Measurements from ENCODE around the gene CHERP.
"Not testable (repeated sequence)": the region's sequence is repeated elsewhere in the genome, so short reads cannot be mapped to it uniquely, and the experiment has no call there.

Gene CHERP

DNA sequence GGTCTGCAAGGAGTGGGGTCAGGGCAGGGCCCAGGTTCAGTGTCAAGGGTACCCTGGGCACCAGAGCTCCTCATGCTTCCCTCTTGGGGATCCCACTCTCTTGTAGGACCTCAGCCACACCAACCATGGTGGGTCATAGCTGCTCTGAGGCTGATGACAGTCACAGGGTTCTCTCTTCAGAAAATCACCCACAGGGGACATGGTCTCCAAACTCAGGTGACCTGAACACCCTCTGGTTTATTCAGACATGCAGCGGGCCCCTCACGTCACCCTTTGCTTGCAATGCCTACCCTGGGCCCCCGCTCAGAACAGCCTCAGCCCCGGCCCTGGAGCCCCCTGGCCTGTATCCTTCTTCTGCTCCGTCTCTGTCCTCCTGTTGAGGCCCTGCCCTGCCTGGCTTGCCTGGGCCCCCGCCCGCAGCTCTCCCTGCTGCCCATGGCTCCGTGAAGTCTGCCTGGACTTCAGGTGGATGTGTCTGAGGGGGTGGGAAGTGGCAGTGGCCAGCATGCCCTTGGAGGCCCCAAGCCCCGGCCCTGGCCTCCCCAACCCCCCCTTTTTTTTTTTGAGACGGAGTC is 20.4 kb downstream of the CHERP start:
- no peak overlapping the region for H3K9ac ChIP-seq (ENCODE audit: low read depth, low read length)
- no peaks in the 10 kb centered on the region for H3K27me3 ChIP-seq (ENCODE audit: control insufficient read depth, insufficient read depth, low read length)
- peaks cover 84% of the 10 kb centered on the region for H3K36me3 ChIP-seq (ENCODE audit: control insufficient read depth, insufficient read depth, low read length)
- no peaks in the 10 kb centered on the region for H3K4me1 ChIP-seq (ENCODE audit: control insufficient read depth, insufficient read depth, low read length)
- no peaks in the 10 kb centered on the region for H3K9me3 ChIP-seq (ENCODE audit: control insufficient read depth, insufficient read depth, low read length)
- H3K4me3 ChIP-seq (ENCODE audit: low read depth, low read length): no peak overlapping the region

DNA sequence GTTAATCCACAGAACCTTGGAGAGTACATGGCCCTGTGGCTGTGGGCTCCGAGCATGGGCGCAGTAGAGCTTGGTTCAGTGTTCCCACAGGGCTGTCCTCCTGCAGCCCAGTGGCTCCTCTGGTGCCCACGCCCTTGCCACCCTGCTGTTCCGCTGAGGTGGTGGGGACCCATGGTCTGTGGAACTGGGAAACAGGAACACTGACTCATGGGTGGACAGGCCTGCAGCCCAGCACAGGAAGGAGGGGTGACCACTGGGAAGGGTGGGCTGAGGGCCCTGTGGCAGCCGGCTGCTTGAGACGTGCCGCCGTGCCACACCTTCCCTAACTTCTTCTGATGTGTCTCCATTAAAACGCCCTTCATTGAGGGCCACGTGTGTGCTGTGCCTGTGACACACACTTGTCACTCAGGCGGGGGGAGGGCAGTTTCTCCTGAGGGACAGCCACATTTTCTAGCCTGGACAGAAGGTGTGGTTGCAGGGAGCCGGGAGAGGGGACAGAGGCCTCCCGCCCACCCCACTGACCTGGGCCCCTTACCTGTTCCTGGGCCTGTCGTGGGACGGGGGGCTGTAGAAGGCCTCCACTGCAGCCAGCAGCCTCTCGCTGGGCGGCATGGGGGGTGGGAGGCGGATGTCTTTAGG is 21.1 kb downstream of the CHERP start:
- Histone ChIP-seq H3K9me3 (ENCODE audit: control insufficient read depth, insufficient read depth, low read length) (no peaks in the 10 kb centered on the region), H3K36me3 (ENCODE audit: control insufficient read depth, insufficient read depth, low read length) (peaks cover 80% of the 10 kb centered on the region), H3K27me3 (ENCODE audit: control insufficient read depth, insufficient read depth, low read length) (no peaks in the 10 kb centered on the region), H3K9ac (ENCODE audit: low read depth, low read length) (no peak overlapping the region), H3K4me1 (ENCODE audit: control insufficient read depth, insufficient read depth, low read length) (no peaks in the 10 kb centered on the region), H3K4me3 (ENCODE audit: low read depth, low read length) (no peak overlapping the region)

DNA sequence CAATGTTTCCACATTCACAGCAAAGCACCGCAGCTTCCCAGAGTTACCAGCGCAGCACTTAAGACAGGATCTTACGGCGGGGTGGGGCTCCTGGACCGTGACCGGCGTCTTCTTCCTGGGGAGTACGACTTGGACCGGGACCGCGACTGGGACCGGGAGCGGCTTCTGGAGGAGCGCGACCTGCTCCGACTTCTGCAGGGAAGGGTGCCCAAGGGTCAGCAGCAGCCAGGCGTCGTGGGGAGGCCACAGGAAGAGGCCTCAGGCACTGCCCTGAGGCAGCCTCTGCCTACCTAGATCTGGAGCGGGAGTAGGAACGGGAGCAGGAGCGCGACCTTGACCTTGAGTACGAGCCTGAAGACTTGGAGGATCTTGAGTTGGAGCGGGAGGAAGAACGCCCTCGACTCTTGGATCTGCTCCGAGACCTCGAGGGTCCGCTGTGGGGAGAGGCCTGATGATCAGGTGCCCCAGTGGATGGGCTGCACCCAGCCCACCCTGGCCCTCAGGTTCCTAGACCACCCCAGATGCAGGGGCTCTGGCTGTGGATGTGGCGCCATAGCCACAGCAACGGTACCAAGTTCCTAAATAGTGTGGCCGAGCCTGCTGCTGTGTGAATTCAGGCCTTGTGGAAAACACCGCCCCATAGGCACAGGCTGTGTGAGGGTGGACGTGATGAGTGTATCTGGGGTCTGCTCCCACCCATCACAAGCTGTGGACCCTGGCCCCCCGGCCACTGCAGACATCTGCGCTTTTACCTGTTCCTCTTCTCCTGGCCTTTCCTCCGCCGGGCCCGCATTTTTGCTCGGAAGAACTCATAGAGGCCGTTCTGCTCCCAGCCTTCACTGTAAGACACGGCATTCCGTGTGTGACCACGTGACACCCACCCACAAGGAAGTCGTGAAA is 21.9 kb downstream of the CHERP start:
- H3K4me1 ChIP-seq (ENCODE audit: control insufficient read depth, insufficient read depth, low read length): no peaks in the 10 kb centered on the region
- H3K9me3 ChIP-seq (ENCODE audit: control insufficient read depth, insufficient read depth, low read length): no peaks in the 10 kb centered on the region
- no peaks in the 10 kb centered on the region for H3K27me3 ChIP-seq (ENCODE audit: control insufficient read depth, insufficient read depth, low read length)
- H3K4me3 ChIP-seq (ENCODE audit: low read depth, low read length): no peak overlapping the region
- no peak overlapping the region for H3K9ac ChIP-seq (ENCODE audit: low read depth, low read length)
- H3K36me3 ChIP-seq (ENCODE audit: control insufficient read depth, insufficient read depth, low read length): peaks cover 72% of the 10 kb centered on the region

DNA sequence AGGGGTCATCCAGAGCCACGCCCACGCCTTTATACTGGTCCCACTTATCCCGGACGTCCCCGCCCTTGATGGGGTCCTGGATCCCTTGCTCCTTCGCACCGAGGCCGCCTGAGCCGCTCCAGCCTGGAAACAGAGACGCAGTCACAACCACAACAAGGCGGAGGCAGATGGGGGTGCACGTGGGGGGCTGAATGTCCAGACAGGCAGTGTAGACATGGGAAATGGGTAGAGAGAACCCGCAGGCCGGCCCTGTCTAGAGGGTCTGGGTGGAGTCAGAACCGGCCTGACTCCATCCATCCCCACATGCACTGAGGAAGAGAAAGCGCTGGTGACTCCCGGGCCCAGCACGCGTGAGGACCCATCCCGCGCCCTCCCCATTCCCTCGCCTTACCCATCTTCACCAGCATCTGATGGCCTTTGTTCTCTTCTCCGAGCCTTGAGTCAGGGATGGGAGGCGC is 23.0 kb downstream of the CHERP start:
- Histone ChIP-seq H3K4me3 (ENCODE audit: low read depth, low read length) (no peak overlapping the region), H3K27me3 (ENCODE audit: control insufficient read depth, insufficient read depth, low read length) (no peaks in the 10 kb centered on the region), H3K9ac (ENCODE audit: low read depth, low read length) (no peak overlapping the region), H3K36me3 (ENCODE audit: control insufficient read depth, insufficient read depth, low read length) (peaks cover 67% of the 10 kb centered on the region), H3K4me1 (ENCODE audit: control insufficient read depth, insufficient read depth, low read length) (no peaks in the 10 kb centered on the region), H3K9me3 (ENCODE audit: control insufficient read depth, insufficient read depth, low read length) (no peaks in the 10 kb centered on the region)

DNA sequence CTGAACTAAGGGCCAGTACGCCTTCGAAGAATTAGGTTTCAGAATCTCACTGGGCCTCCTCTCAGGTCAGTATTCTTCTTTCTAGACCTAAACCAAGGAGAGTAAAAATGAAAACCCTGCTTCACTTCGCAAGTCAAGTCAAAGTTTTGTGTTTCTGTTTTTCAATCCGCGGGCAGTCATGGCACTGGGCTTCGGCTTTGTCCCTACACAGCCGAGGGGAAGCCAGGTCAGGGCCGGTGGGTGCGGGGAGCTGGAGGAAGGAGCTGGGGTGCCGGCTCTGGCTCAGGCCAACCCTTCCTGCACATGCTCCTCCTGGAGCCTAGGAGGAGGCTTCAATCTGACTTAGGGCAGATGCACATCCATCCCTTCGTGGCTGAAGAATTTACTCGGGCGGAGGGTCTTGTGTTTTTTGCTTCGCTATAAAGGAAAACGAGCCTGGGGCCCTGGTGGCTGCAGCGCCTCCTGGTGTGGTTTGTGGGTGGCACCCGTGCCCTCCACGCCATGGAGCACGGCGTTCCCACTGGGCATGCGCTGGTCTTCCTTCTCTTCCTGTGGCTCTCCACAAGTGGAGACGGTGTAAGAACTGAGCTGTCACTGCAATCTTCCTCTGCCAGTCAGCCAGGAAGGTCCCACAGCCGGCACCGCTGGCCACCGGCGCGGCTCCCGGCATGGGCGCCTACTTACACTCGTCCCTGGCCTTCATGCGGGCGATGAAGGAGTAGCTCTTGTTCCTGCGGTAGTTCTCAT is 23.6 kb downstream of the CHERP start:
- Histone ChIP-seq H3K4me1 (ENCODE audit: control insufficient read depth, insufficient read depth, low read length) (no peaks in the 10 kb centered on the region), H3K9ac (ENCODE audit: low read depth, low read length) (no peak overlapping the region), H3K9me3 (ENCODE audit: control insufficient read depth, insufficient read depth, low read length) (no peaks in the 10 kb centered on the region), H3K27me3 (ENCODE audit: control insufficient read depth, insufficient read depth, low read length) (no peaks in the 10 kb centered on the region), H3K36me3 (ENCODE audit: control insufficient read depth, insufficient read depth, low read length) (peaks cover 63% of the 10 kb centered on the region), H3K4me3 (ENCODE audit: low read depth, low read length) (no peak overlapping the region)

DNA sequence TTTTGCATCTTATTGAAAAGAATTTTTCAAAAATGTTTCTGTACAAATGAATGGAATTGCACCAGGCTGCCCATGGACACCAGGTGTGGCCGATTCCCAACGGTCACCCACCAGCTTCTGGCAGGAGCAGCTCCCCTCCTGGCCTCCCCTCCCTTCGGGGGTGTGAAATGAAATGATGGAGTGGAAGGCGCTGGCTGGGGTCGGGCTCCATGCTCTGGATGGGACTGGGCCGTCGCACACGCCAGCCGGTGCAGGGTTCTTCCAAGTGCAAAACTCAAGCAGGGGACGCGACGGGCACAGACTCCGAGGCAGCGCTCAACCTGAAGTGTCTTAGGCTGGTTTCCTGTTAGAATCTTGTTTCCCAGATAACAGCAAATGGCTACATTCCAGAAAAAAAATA is 24.2 kb downstream of the CHERP start:
- H3K9ac ChIP-seq (ENCODE audit: low read depth, low read length): no peak overlapping the region
- no peaks in the 10 kb centered on the region for H3K9me3 ChIP-seq (ENCODE audit: control insufficient read depth, insufficient read depth, low read length)
- H3K4me1 ChIP-seq (ENCODE audit: control insufficient read depth, insufficient read depth, low read length): no peaks in the 10 kb centered on the region
- peaks cover 58% of the 10 kb centered on the region for H3K36me3 ChIP-seq (ENCODE audit: control insufficient read depth, insufficient read depth, low read length)
- H3K4me3 ChIP-seq (ENCODE audit: low read depth, low read length): no peak overlapping the region
- no peaks in the 10 kb centered on the region for H3K27me3 ChIP-seq (ENCODE audit: control insufficient read depth, insufficient read depth, low read length)

DNA sequence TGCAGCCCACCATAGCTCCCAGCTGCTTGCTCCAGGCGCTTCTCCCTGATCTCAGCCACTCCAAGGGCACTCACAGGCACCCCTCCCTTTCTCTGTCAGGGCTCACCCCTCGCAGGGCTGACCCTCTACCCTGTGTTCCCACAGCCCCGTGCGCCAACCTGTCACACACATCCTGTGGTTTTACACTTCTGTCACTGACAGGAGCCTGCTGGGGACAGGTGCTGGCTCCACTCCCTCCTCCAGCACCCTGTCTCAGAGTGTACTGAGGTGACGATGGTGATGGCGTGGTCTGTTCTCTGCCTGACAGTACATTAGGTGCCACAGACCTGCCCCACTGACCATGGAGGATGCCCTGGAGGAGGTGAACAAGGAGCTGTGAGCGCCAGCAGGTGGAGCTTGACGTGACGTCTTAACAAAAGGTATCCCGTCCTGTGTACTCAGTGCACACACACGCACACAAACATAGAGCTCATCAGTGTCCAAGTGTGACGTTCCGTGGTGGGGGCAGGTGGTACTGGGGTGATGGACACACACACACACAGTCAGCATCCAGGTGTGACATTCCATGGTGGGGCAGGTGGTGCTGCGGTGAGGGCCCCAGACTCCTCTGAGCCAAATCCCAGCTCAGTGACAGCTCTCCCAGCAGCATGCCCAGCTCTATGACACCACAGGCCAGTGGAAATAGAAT is 25.2 kb downstream of the CHERP start:
- Histone ChIP-seq H3K9me3 (ENCODE audit: control insufficient read depth, insufficient read depth, low read length) (no peaks in the 10 kb centered on the region), H3K4me3 (ENCODE audit: low read depth, low read length) (no peak overlapping the region), H3K36me3 (ENCODE audit: control insufficient read depth, insufficient read depth, low read length) (peaks cover 52% of the 10 kb centered on the region)

DNA sequence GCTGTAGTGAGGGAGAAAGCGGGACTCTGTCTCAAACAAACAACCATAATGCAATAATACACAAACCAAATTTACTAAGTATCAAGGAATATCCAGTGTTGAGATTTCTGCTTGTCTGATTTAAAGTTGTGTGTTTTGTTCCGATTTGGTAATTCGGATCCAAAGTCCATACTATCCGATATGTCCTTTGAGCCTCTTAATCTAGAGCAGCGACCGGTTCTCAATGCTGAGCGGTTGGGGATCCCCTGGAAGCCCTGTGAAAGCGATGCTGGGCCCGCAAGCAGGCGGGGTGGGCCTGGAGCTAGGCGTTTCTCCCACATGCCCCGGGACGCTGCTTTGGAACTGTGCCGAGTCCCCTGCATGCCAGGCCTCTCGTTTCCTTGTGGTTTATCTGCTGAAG is 25.9 kb downstream of the CHERP start:
- no peak overlapping the region for H3K4me3 ChIP-seq (ENCODE audit: low read depth, low read length)
- no peaks in the 10 kb centered on the region for H3K4me1 ChIP-seq (ENCODE audit: control insufficient read depth, insufficient read depth, low read length)
- no peak overlapping the region for H3K9ac ChIP-seq (ENCODE audit: low read depth, low read length)
- H3K36me3 ChIP-seq (ENCODE audit: control insufficient read depth, insufficient read depth, low read length): peaks cover 46% of the 10 kb centered on the region
- H3K27me3 ChIP-seq (ENCODE audit: control insufficient read depth, insufficient read depth, low read length): no peaks in the 10 kb centered on the region
- H3K9me3 ChIP-seq (ENCODE audit: control insufficient read depth, insufficient read depth, low read length): no peaks in the 10 kb centered on the region

More for the DNA sequence above, 25.2 kb downstream of the CHERP start:
- Histone ChIP-seq H3K4me1 (ENCODE audit: control insufficient read depth, insufficient read depth, low read length) (no peaks in the 10 kb centered on the region), H3K27me3 (ENCODE audit: control insufficient read depth, insufficient read depth, low read length) (no peaks in the 10 kb centered on the region), H3K9ac (ENCODE audit: low read depth, low read length) (no peak overlapping the region)

DNA sequence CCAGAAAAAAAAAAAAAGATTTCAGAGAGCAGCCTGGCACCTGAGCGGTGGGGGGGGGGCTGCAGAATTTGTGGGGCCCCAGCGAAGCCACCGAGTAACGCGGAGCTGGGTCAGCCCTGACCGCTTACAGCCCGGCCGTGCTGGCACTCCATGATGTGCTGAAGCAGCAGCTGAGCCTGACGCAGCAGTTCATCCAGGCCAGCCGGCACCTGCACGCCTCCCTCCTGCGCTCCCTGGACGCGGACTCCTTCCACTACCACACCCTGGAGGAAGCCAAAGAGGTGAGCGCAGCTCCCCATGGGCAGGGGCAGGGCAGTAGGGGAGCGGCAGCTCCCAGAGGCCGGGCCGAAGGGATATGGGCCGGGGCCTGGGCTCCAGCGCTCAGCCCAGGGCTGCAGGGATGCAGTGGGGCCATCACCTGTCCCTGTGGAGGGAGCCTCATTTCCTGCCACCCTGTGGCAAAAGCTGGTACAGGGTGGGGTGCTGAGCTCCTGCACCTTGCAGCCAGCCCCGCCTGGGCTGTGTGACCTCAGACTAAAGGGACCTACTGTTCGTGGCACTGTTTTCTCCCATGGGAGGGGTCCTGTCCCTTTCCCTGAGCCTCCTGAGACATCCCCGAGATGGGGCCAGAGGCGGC is 27.7 kb downstream of the CHERP start:
- Histone ChIP-seq H3K9ac (ENCODE audit: low read depth, low read length) (no peak overlapping the region), H3K9me3 (ENCODE audit: control insufficient read depth, insufficient read depth, low read length) (no peaks in the 10 kb centered on the region), H3K4me1 (ENCODE audit: control insufficient read depth, insufficient read depth, low read length) (no peaks in the 10 kb centered on the region), H3K36me3 (ENCODE audit: control insufficient read depth, insufficient read depth, low read length) (peaks cover 32% of the 10 kb centered on the region), H3K4me3 (ENCODE audit: low read depth, low read length) (no peak overlapping the region), H3K27me3 (ENCODE audit: control insufficient read depth, insufficient read depth, low read length) (no peaks in the 10 kb centered on the region)

DNA sequence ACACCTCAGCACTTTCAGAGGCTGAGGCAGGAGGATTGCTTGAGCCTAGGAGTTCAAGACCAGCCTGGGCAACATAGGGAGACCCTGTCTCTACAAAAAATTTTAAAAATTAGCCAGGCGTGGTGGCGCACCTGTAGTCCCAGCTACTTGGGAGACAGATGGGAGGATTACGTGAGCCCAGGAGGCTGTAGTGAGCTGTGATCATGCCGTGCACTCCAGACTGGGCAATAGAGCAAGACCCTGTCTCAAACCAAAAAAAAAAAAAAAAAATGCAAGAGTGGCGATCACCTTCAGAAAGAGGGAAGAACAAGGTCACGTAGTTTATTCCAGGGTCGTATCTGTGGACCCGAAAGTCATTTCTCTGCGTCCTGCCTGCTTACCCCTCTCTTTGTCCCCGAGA is 29.6 kb downstream of the CHERP start:
- not testable (repeated sequence) for H3K4me1 ChIP-seq (ENCODE audit: control insufficient read depth, insufficient read depth, low read length); H3K4me3 ChIP-seq (ENCODE audit: low read depth, low read length); H3K27me3 ChIP-seq (ENCODE audit: control insufficient read depth, insufficient read depth, low read length); H3K9ac ChIP-seq (ENCODE audit: low read depth, low read length); H3K9me3 ChIP-seq (ENCODE audit: control insufficient read depth, insufficient read depth, low read length)
- peaks cover 19% of the 10 kb centered on the region for H3K36me3 ChIP-seq (ENCODE audit: control insufficient read depth, insufficient read depth, low read length)

Data from iPS-15b (cell line).